Small intestine (tissue), 7 donors: Measurements from ENCODE around the gene SRGAP2C. TPM values are rescaled to one million over a fixed set of nuclear protein-coding genes. Genes with fewer than 3 reads are reported as not detected.
"Not testable (repeated sequence)": the region's sequence is repeated elsewhere in the genome, so short reads cannot be mapped to it uniquely, and the experiment has no call there.

ENCODE experiments used
- DNase-seq, 2 donors: peaks; one replicate each; pipeline versions ENCODE4 v3.0.0 to v3.0.0-alpha.2; 2013
- FAIRE-seq: peaks from 2 replicates; lab custom pipeline; 2012; peaks lifted over from hg19 to GRCh38; lab: Jason Lieb, UNC
- H3K27ac ChIP-seq, 3 donors: one replicate each; pipeline ENCODE4 v1.5.1; 2013; ENCODE audit warnings: low read length in 2 of 3, mild to moderate bottlenecking in 2 of 3, control low read depth in 1 of 3, inconsistent platforms in 1 of 3, low read depth in 1 of 3, moderate library complexity in 1 of 3
- H3K27me3 ChIP-seq, 3 donors: one replicate each; pipeline ENCODE4 v1.6.1; 2013; ENCODE audit warnings: low read length in 3 of 3, inconsistent platforms in 1 of 3; ENCODE audit not compliant: control insufficient read depth in 3 of 3, insufficient read depth in 3 of 3
- H3K36me3 ChIP-seq, 3 donors: one replicate each; pipeline ENCODE4 v1.6.1; 2013; ENCODE audit warnings: low read length in 3 of 3, inconsistent platforms in 1 of 3, low read depth in 1 of 3, mild to moderate bottlenecking in 1 of 3, moderate library complexity in 1 of 3; ENCODE audit not compliant: control insufficient read depth in 3 of 3, insufficient read depth in 2 of 3
- H3K4me1 ChIP-seq, 3 donors: one replicate each; pipeline ENCODE4 v1.6.1; 2013; ENCODE audit warnings: low read length in 2 of 3, inconsistent platforms in 1 of 3, low read depth in 1 of 3, mild to moderate bottlenecking in 1 of 3, moderate library complexity in 1 of 3; ENCODE audit not compliant: control insufficient read depth in 3 of 3, insufficient read depth in 2 of 3
- H3K4me3 ChIP-seq, 3 donors: one replicate each; pipeline ENCODE4 v1.5.1; 2013; ENCODE audit warnings: low read length in 3 of 3, control low read depth in 1 of 3, inconsistent platforms in 1 of 3, low read depth in 1 of 3, mild to moderate bottlenecking in 1 of 3, moderate library complexity in 1 of 3
- H3K9me3 ChIP-seq, 2 donors: one replicate each; pipeline ENCODE4 v1.6.1; 2013; ENCODE audit warnings: low read depth in 1 of 2, low read length in 1 of 2; ENCODE audit not compliant: control insufficient read depth in 2 of 2, insufficient read depth in 1 of 2
- WGBS, 3 donors: extraction: QIAGEN DNeasy Blood & Tissue Kit; methylation state at CpG; one replicate each; pipeline ENCODE4 v1.1.7; 2013; 5-methylcytosine and 5-hydroxymethylcytosine counted together
- polyA plus RNA-seq, 4 donors: library from polyadenylated mRNA; stranded (reverse) in 3 of 4; unstranded in 1 of 4; fragments of 200-250 nt in 3 of 4; fragments of 120-200 nt in 1 of 4; gene quantifications; one replicate each; pipeline versions ENCODE4 v1.2.1 to v1.2.3, GENCODE V29; 2013
- donor health status: healthy with polysubstance abuse.
- donor health status: control.
- donor health status: control.
- donor health status: Bipolar disorder and iron deficiency.
- donor health status: healthy.

The SRGAP2C gene
- polyA plus RNA-seq, 4 donors: 1.1 to 3.7 (median 2.2) TPM

- FAIRE-seq: not testable (repeated sequence)
Measured at GRCh38 chr1:121199763-121200162, 15.0 kb downstream of the SRGAP2C start.

GRCh38 chr1:121200232-121200631 lies 15.5 kb downstream of the SRGAP2C start:
- not testable (repeated sequence) for H3K36me3 ChIP-seq, H3K4me3 ChIP-seq, H3K27ac ChIP-seq, H3K4me1 ChIP-seq, H3K27me3 ChIP-seq, DNase-seq, H3K9me3 ChIP-seq, FAIRE-seq
- no CpG with 5 or more reads among the region's 1 CpG for WGBS, 3 donors

More at GRCh38 chr1:121199763-121200162, 15.0 kb downstream of the SRGAP2C start:
- H3K4me3 ChIP-seq, H3K4me1 ChIP-seq, H3K36me3 ChIP-seq, H3K9me3 ChIP-seq, DNase-seq, H3K27me3 ChIP-seq, H3K27ac ChIP-seq: not testable (repeated sequence)
- WGBS, 3 donors: 89 to 93% methylated on average over 1 of the region's 3 CpGs; no CpG with 5 or more reads in 1 of the 3 donors

GRCh38 chr1:121200985-121201981 lies 16.5 kb downstream of the SRGAP2C start:
- DNase-seq: peak in 1 of 2 donors; percentile 23
- not testable (repeated sequence) for FAIRE-seq, H3K4me1 ChIP-seq, H3K36me3 ChIP-seq, H3K4me3 ChIP-seq, H3K27me3 ChIP-seq, H3K27ac ChIP-seq, H3K9me3 ChIP-seq
- 72 to 89% (median 88%) methylated on average over 9 of the region's 13 CpGs for WGBS, 3 donors

DNA sequence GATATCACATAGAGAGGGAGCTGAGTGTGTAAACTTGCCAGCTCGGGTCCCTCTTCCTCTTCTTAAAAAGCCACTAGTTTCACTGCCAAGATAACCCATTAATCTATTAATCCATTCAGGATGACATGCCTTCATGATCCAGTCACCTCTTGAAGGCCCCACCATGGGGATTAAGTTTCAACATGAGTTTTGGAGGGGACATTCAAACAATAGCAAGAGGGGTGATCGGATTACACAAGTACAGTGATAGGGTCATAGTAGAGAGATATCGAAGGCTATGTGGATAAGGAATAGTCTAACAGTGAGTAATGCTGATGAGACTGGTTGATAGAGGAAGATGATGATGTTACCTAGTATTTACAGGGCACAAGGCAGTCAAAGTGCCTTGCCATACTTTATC lies 18.2 kb downstream of the SRGAP2C start:
- H3K27ac ChIP-seq, H3K4me1 ChIP-seq, H3K36me3 ChIP-seq, DNase-seq, H3K9me3 ChIP-seq, FAIRE-seq, H3K27me3 ChIP-seq, H3K4me3 ChIP-seq: not testable (repeated sequence)
- 80 to 94% (median 88%) methylated on average over 3 of the region's 3 CpGs for WGBS, 3 donors

GRCh38 chr1:121205786-121206711 lies 21.3 kb downstream of the SRGAP2C start:
- not testable (repeated sequence) for FAIRE-seq

GRCh38 chr1:121207328-121207727 lies 22.6 kb downstream of the SRGAP2C start:
- H3K9me3 ChIP-seq, H3K36me3 ChIP-seq, H3K4me3 ChIP-seq, H3K27me3 ChIP-seq, H3K27ac ChIP-seq, DNase-seq, FAIRE-seq, H3K4me1 ChIP-seq: not testable (repeated sequence)
- 100% methylated on average over 1 of the region's 2 CpGs for WGBS, 3 donors

More at GRCh38 chr1:121205786-121206711, 21.3 kb downstream of the SRGAP2C start:
- not testable (repeated sequence) for H3K36me3 ChIP-seq, H3K27ac ChIP-seq, H3K27me3 ChIP-seq, H3K4me3 ChIP-seq, H3K4me1 ChIP-seq, H3K9me3 ChIP-seq, DNase-seq
- WGBS, 3 donors: 85 to 93% (median 90%) methylated on average over 1 of the region's 8 CpGs

- H3K36me3 ChIP-seq, H3K4me1 ChIP-seq, DNase-seq, H3K9me3 ChIP-seq, FAIRE-seq, H3K4me3 ChIP-seq, H3K27me3 ChIP-seq, H3K27ac ChIP-seq: not testable (repeated sequence)
- 88 to 100% (median 100%) methylated on average over 3 to 5 of the region's 6 CpGs for WGBS, 3 donors
Measured at GRCh38 chr1:121208375-121208774, 23.6 kb downstream of the SRGAP2C start.

DNA sequence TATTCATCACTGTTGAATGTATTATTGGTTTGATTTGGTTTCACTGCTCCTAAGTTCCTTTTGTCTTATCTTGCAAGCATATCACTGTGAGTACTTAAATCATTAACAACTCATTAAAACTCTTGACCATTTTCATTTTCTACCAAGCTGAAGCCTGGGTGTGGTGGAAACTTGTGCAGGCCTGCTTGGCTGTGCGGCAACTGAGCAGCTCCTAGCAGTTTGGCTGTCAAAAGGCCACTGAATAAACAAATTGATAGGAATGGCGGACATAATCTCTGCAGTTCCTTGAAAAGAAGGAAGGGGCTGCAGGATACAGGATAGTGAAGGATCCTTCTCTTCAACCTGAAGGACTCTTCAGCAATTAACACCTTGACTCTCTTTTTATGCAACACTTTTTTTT lies 26.0 kb downstream of the SRGAP2C start:
- not testable (repeated sequence) for H3K36me3 ChIP-seq, H3K4me3 ChIP-seq, H3K9me3 ChIP-seq, FAIRE-seq, DNase-seq, H3K27me3 ChIP-seq, H3K4me1 ChIP-seq, H3K27ac ChIP-seq
- WGBS, 3 donors: 24 to 40% methylated on average over 1 to 2 of the region's 2 CpGs; no CpG with 5 or more reads in 1 of the 3 donors
